Mucosa of stomach (tissue), 1 donor: ENCODE results near the gene MIA3.

Experiments used
- H3K27me3 ChIP-seq: one replicate; pipeline ENCODE4 v1.7.0; 2013; ENCODE audit warnings: mild to moderate bottlenecking, low read length; ENCODE audit not compliant: control insufficient read depth, insufficient read depth
- H3K36me3 ChIP-seq: one replicate; pipeline ENCODE4 v1.7.0; 2013; ENCODE audit warnings: low read length; ENCODE audit not compliant: control insufficient read depth, insufficient read depth
- H3K4me1 ChIP-seq: one replicate; pipeline ENCODE4 v1.7.0; 2013; ENCODE audit warnings: mild to moderate bottlenecking, low read length; ENCODE audit not compliant: control insufficient read depth, insufficient read depth
- H3K4me3 ChIP-seq: one replicate; pipeline ENCODE4 v1.7.0; 2013; ENCODE audit warnings: low read length
- H3K9ac ChIP-seq: one replicate; pipeline ENCODE4 v1.7.0; 2013; ENCODE audit warnings: mild to moderate bottlenecking, low read length, moderate library complexity
- H3K9me3 ChIP-seq: one replicate; pipeline ENCODE4 v1.7.0; 2013; ENCODE audit warnings: mild to moderate bottlenecking, low read length, moderate library complexity; ENCODE audit not compliant: control insufficient read depth
- donor health status: Pancreatic carcinoma.

Gene MIA3

GRCh38 chr1:222694927-222695326 is 77.0 kb downstream of the MIA3 start:
- Histone ChIP-seq H3K27me3 (no peaks in the 10 kb centered on the region), H3K4me3 (no peak overlapping the region), H3K36me3 (no peaks in the 10 kb centered on the region), H3K9ac (no peak overlapping the region), H3K9me3 (no peaks in the 10 kb centered on the region), H3K4me1 (no peaks in the 10 kb centered on the region)

GRCh38 chr1:222696741-222697140 is 78.8 kb downstream of the MIA3 start:
- Histone ChIP-seq H3K9ac (no peak overlapping the region), H3K27me3 (no peaks in the 10 kb centered on the region), H3K4me3 (no peak overlapping the region), H3K9me3 (no peaks in the 10 kb centered on the region), H3K4me1 (no peaks in the 10 kb centered on the region), H3K36me3 (no peaks in the 10 kb centered on the region)

DNA sequence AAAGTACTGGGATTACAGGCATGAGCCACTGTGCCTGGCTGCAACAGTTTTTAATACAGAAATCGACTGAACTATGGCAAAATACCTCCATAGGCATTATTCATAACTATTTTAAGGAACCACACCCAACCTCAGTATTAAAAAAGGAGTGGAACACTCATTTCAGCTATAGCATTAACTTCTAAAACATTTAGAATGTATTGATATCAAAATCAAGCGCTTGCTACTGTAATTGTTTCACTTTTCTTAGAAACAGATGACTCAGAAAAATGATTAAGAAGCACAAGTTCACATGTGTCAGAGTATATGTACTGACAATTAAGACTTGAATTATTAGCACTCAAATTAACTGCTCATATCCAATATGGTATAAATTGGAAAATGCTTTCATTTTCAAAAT is 79.3 kb downstream of the MIA3 start:
- Histone ChIP-seq H3K27me3 (no peaks in the 10 kb centered on the region), H3K9ac (no peak overlapping the region), H3K9me3 (no peaks in the 10 kb centered on the region), H3K4me1 (no peaks in the 10 kb centered on the region), H3K36me3 (no peaks in the 10 kb centered on the region), H3K4me3 (no peak overlapping the region)

- Histone ChIP-seq H3K27me3 (no peaks in the 10 kb centered on the region), H3K9ac (no peak overlapping the region), H3K4me3 (no peak overlapping the region), H3K9me3 (no peaks in the 10 kb centered on the region), H3K4me1 (no peaks in the 10 kb centered on the region), H3K36me3 (no peaks in the 10 kb centered on the region)
These were observed 79.9 kb downstream of the MIA3 start for GRCh38 chr1:222697826-222698225.

DNA sequence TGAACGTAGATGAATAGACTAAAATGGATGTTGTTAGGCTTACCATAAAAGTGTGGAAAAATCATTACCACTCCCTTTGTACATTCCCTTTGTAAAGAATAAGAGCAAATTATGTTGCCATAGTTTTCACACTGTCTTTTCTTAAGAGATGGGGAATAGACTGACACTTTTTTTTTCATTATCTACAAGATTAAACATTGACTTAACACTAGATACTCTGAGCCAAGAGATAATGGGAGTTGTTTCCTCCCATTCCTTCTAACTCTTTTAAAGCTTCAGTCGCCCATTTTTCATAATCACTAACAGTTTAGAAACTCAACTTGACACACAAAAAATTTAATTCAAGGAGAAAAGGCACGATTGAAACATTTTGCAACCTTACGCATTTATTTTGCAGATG is 84.3 kb downstream of the MIA3 start:
- Histone ChIP-seq H3K27me3 (no peaks in the 10 kb centered on the region), H3K9ac (no peak overlapping the region), H3K9me3 (no peaks in the 10 kb centered on the region), H3K36me3 (no peaks in the 10 kb centered on the region), H3K4me1 (no peaks in the 10 kb centered on the region), H3K4me3 (no peak overlapping the region)

DNA sequence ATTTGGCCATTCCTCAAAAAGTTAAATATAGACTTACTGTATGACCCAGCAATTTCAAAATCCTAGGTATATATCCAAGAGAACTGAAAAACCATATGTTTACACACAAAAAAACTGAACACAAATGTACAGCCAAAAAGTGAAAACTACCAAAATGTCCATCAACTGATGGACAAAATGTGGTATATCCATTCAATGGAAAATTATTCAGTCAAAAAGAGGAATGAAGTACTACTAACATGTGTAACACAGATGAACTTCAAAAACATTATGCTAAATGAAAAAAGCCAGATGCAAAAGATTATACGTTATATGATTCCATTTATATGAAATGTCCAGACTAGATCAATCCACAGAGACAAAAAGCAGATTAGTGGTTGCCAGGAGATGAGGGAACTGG is 86.4 kb downstream of the MIA3 start:
- no peak overlapping the region for H3K4me3 ChIP-seq
- no peaks in the 10 kb centered on the region for H3K9me3 ChIP-seq
- H3K9ac ChIP-seq = no peak overlapping the region
- no peaks in the 10 kb centered on the region for H3K4me1 ChIP-seq
- no peaks in the 10 kb centered on the region for H3K27me3 ChIP-seq
- H3K36me3 ChIP-seq = no peaks in the 10 kb centered on the region

DNA sequence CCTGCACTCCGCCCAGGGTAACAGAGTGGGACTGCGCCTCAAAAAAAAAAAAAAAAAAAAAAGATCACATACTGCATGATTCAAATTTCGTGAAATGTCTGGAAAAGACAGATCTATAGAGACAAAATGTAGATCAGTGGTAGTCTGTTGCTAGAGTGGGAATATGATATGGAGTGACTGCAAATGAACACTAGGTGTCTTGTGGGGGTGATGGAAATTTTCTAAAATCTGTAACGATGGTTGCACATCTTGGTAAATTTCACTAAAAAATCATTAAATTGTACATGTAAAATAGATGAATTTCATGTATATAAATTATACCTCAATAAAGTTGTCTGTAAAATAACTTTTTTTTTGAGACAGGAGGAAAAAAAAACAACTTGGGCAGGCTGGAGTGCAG is 88.9 kb downstream of the MIA3 start:
- H3K9me3 ChIP-seq = no peaks in the 10 kb centered on the region
- H3K36me3 ChIP-seq = no peaks in the 10 kb centered on the region
- H3K4me3 ChIP-seq = no peak overlapping the region
- no peak overlapping the region for H3K9ac ChIP-seq
- peaks cover 14% of the 10 kb centered on the region for H3K4me1 ChIP-seq
- H3K27me3 ChIP-seq = no peaks in the 10 kb centered on the region

- Histone ChIP-seq H3K9me3 (no peaks in the 10 kb centered on the region), H3K27me3 (no peaks in the 10 kb centered on the region), H3K36me3 (no peaks in the 10 kb centered on the region), H3K4me3 (no peak overlapping the region), H3K9ac (no peak overlapping the region), H3K4me1 (peaks cover 14% of the 10 kb centered on the region)
These were observed 91.8 kb downstream of the MIA3 start for GRCh38 chr1:222709700-222710153.

DNA sequence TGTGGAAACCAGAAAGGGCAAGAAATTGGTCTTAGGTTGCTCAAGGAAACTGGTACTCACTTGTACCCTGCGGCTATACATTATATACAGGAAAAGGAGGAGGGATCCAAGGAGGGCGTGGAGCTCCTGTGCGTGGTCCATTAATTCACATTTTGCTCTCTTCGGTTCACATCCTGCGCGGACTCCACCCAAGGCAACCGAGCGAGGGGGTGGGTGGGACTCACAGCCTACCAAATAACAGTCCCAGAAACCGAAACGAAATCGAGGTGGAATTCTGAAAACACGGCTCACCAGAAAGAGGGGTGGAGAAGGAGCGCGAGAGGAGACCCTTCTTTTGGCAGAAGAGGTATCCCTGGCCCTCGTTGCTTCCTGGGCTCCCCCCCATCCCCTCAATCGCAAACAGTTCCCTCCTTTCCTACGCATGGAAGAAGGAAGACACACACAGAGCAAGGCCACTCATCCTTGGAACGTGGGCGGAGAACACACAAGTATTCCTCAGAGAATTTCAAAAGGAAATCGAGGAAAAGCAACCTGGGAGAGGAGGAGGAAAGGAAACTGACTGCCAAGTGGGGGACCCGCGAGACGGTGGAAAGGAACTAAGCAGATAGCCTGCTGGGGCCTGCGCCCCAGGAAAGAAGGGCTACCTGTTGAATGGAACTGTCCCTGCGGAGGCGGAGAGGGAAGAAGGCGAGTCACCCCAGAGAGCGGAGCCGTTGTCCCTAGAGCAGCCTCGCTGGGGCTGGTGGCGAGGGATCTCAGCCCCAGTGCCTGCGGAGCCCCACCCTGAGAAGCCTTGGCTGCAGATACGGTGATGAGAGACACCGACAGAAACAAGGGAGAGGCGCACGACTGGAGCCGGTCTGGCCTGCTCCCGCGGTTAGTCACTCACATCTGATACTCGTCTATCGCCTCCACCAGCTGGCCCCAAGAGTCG is 93.7 kb downstream of the MIA3 start:
- no peaks in the 10 kb centered on the region for H3K36me3 ChIP-seq
- H3K4me1 ChIP-seq = peaks cover 14% of the 10 kb centered on the region
- no peaks in the 10 kb centered on the region for H3K27me3 ChIP-seq
- peak overlapping the region; percentile 54 for H3K9ac ChIP-seq
- no peaks in the 10 kb centered on the region for H3K9me3 ChIP-seq
- peak overlapping the region; percentile 32 for H3K4me3 ChIP-seq

GRCh38 chr1:222712253-222713090 is 94.6 kb downstream of the MIA3 start, which contains the start of the genes AIDA and BROX:
Gene AIDA, minus strand, starts transcription at chr1:222712491. Its CDS starts 174 bp downstream, at chr1:222712317.
Gene BROX, plus strand, starts transcription at chr1:222712564. Its CDS starts 3,136 bp downstream, at chr1:222715700.
- Histone ChIP-seq H3K27me3 (no peaks in the 10 kb centered on the region), H3K9ac (peak within 1 kb of the TSS; percentile 93), H3K9me3 (no peaks in the 10 kb centered on the region), H3K36me3 (no peaks in the 10 kb centered on the region), H3K4me1 (peaks cover 14% of the 10 kb centered on the region), H3K4me3 (peak within 1 kb of the TSS; percentile 81)

DNA sequence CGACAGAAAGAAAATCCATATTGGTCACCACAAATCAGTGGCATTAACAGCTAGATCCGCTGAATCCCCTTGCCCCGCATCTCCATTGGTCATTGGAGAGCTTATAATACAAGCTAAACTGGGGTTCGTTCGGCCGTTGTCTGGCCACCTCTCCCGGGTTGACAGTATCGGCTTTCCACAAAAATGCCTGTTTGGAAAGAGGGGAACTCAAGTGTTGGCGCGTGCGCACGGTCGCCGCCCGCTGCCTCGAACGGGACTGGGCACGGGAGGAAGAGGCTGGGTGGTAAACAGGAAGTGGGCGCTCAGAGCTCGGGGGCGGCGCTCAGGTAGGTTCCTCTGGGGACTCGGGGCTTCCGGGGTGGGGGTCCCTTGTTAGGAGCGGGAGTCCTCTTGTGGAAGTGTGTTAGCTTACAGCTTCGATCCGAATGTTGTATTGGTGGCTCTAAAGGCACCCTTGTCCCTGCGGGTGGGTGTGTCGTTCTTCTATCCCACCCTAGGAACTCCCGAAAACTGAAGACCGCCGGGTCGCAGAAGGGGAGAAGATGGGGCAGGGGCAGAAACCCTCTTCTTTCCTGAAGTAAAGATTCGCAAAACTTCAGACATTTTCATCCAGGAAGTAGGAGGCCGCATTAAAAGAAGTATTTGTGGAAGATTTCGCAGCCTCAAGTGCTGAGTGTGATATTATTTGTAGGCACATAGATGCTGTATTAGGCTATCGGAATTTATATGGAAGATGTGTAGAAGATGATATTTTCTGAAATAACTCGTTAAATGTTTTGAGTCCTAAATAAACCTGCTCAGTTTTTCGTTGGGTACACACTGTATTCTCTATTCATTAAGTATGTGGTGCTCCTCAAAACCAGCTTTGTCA is 95.4 kb downstream of the MIA3 start:
- Histone ChIP-seq H3K27me3 (no peaks in the 10 kb centered on the region), H3K4me1 (peaks cover 14% of the 10 kb centered on the region), H3K9me3 (no peaks in the 10 kb centered on the region), H3K36me3 (no peaks in the 10 kb centered on the region), H3K9ac (peak overlapping the region; percentile 93), H3K4me3 (peak overlapping the region; percentile 81)
